Activated CD8-positive, alpha-beta T cell treated with anti-CD3 and anti-CD28 coated beads, Interleukin-2, amount 10 ng/mL, durations not matched to agents 7 days and 5 days (primary cell): ENCODE measurements around the gene FAR2. TPM values are rescaled to one million over a fixed set of nuclear protein-coding genes. Genes with fewer than 3 reads are reported as not detected.
"Not testable (repeated sequence)": the region's sequence is repeated elsewhere in the genome, so short reads cannot be mapped to it uniquely, and the experiment has no call there.

Experiments
- ATAC-seq: fragments of 150-1000 bp; cut with Tn5 transposase; one replicate; pipeline ENCODE4 v1.10.0; 2021; ENCODE audit warnings: moderate library complexity
- CTCF ChIA-PET: fragments of 350-600 bp; sonication (Branson Sonifier 250); formaldehyde crosslinking; loops from one replicate; lab custom pipeline; 2021; ENCODE audit warnings: antibody characterized with exemption; lab: Charles Lee
- POLR2A ChIA-PET: fragments of 350-600 bp; sonication (Branson Sonifier 250); formaldehyde crosslinking; loops from one replicate; lab custom pipeline; 2021; ENCODE audit warnings: antibody characterized with exemption; lab: Charles Lee
- DNase-seq: peaks from one replicate; pipeline ENCODE4 v3.0.0-alpha.2; 2020
- H3K27ac Mint-ChIP-seq: one replicate; pipeline ENCODE4 v1.8.0; 2021; ENCODE audit warnings: mild to moderate bottlenecking, mixed read lengths
- H3K27me3 Mint-ChIP-seq: one replicate; pipeline ENCODE4 v1.8.0; 2021; ENCODE audit warnings: low read depth, mixed read lengths
- H3K36me3 Mint-ChIP-seq: one replicate; pipeline ENCODE4 v1.8.0; 2021; ENCODE audit warnings: low read depth, mixed read lengths
- H3K4me1 Mint-ChIP-seq: one replicate; pipeline ENCODE4 v1.8.0; 2021; ENCODE audit warnings: low read depth, mixed read lengths
- H3K4me3 Mint-ChIP-seq: one replicate; pipeline ENCODE4 v1.8.0; 2021; ENCODE audit warnings: mild to moderate bottlenecking, mixed read lengths
- H3K9me3 Mint-ChIP-seq: one replicate; pipeline ENCODE4 v1.8.0; 2022; ENCODE audit warnings: mixed read lengths; ENCODE audit not compliant: insufficient read depth
- total RNA-seq, 2 experiments: library from RNA; stranded (reverse); gene quantifications; one replicate each; pipeline ENCODE4 v1.2.3, GENCODE V29; 2021

The FAR2 gene
- total RNA-seq, 2 experiments from 2014 or later = 16.7 to 20.8 TPM

GRCh38 chr12:29374012-29374411 is 224.9 kb downstream of the FAR2 start:
- H3K27ac Mint-ChIP-seq = no peak overlapping the region
- no peaks in the 10 kb centered on the region for H3K9me3 Mint-ChIP-seq
- ChIA-PET CTCF (no interaction called here), POLR2A (no interaction called here)
- DNase-seq (no peak), ATAC-seq (no peak)
- H3K4me1 Mint-ChIP-seq = peaks cover 10% of the 10 kb centered on the region
- no peaks in the 10 kb centered on the region for H3K27me3 Mint-ChIP-seq
- no peak overlapping the region for H3K4me3 Mint-ChIP-seq
- peaks cover 21% of the 10 kb centered on the region for H3K36me3 Mint-ChIP-seq

GRCh38 chr12:29374913-29375312 is 225.8 kb downstream of the FAR2 start:
- Mint-ChIP-seq H3K36me3 (peaks cover 18% of the 10 kb centered on the region), H3K9me3 (no peaks in the 10 kb centered on the region), H3K27ac (no peak overlapping the region), H3K4me3 (no peak overlapping the region), H3K27me3 (no peaks in the 10 kb centered on the region), H3K4me1 (peaks cover 19% of the 10 kb centered on the region)
- CTCF ChIA-PET = interaction anchor here (1.5 kb wide), 1 partner anchor 57 kb away, joined by 5 read pairs; no protein-coding TSS in a partner anchor
- POLR2A ChIA-PET = no interaction called here
- DNase-seq (no peak), ATAC-seq (no peak)

DNA sequence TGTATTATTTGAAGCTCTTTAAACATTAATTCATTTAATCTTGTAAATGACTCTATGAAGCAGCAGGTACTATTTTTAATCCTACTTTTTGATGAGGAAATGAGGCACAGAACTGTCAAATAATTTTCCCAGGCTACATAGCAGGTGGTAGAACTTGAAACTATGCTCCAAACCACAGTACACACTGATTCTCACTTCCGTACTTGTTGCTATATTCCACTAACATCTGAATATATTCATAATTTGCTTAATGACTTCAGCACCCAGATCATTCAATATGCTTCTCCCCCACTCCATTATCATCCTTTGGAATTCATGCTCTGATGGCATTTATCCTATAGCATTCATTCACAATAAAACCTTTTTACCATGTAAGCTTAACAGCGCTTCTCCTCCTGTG is 227.0 kb downstream of the FAR2 start:
- H3K27ac Mint-ChIP-seq = no peak overlapping the region
- ChIA-PET POLR2A (no interaction called here), CTCF (interaction anchor here (0.6 to 1.5 kb wide), 2 partner anchors 7 to 58 kb away, joined by 3 to 5 read pairs; no protein-coding TSS in a partner anchor)
- H3K4me3 Mint-ChIP-seq = no peak overlapping the region
- no peaks in the 10 kb centered on the region for H3K9me3 Mint-ChIP-seq
- no peak for ATAC-seq
- peaks cover 16% of the 10 kb centered on the region for H3K36me3 Mint-ChIP-seq
- H3K27me3 Mint-ChIP-seq = no peaks in the 10 kb centered on the region
- peaks cover 21% of the 10 kb centered on the region for H3K4me1 Mint-ChIP-seq
- DNase-seq = no peak

- peak within 1 kb of the TSS; percentile 85 for H3K4me3 Mint-ChIP-seq
- H3K4me1 Mint-ChIP-seq = peaks cover 30% of the 10 kb centered on the region
- no peaks in the 10 kb centered on the region for H3K27me3 Mint-ChIP-seq
- H3K27ac Mint-ChIP-seq = peak within 1 kb of the TSS; percentile 89
- POLR2A ChIA-PET = interaction anchor here (1.0 to 1.4 kb wide), 3 partner anchors 10 to 277 kb away, joined by 3 to 7 read pairs (median 3); no protein-coding TSS in a partner anchor
- peaks cover 14% of the 10 kb centered on the region for H3K36me3 Mint-ChIP-seq
- peak; percentile 96 for ATAC-seq
- H3K9me3 Mint-ChIP-seq = no peaks in the 10 kb centered on the region
- CTCF ChIA-PET = interaction anchor here (0.7 to 1.4 kb wide), 4 partner anchors 16 to 48 kb away, joined by 3 to 5 read pairs (median 4); no protein-coding TSS in a partner anchor
- peak; percentile 95 for DNase-seq
Observed at GRCh38 chr12:29380536-29381523, 231.8 kb downstream of the FAR2 start, which contains the start of gene ERGIC2. TSS of gene ERGIC2 (minus strand) at chr12:29381172. CDS start at chr12:29371633, 9,539 bp downstream.

- CTCF ChIA-PET = no interaction called here
- Mint-ChIP-seq H3K4me1 (peaks cover 26% of the 10 kb centered on the region), H3K9me3 (no peaks in the 10 kb centered on the region), H3K27me3 (no peaks in the 10 kb centered on the region), H3K36me3 (peaks cover 6% of the 10 kb centered on the region), H3K4me3 (no peak overlapping the region), H3K27ac (no peak overlapping the region)
- no peak for DNase-seq
- no peak for ATAC-seq
- POLR2A ChIA-PET = no interaction called here
Observed at GRCh38 chr12:29382251-29382650, 233.2 kb downstream of the FAR2 start.

DNA sequence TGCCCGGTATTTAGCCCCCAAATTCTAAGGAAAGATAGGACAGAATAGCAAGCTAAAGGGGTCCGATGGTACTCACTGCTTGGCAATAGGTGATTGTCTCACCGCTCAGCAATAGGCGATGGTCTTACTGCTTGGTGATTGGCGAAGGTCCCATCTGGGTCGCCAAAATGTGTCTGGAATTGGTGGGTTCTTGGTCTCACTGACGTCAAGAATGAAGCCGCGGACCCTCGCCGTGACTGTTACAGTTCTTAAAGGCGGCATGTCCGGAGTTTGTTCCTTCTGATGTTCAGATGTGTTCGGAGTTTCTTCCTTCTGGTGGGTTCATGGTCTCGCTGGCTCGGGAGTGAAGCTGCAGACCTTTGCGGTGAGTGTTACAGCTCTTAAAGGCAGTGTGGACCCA is 236.1 kb downstream of the FAR2 start:
- DNase-seq, POLR2A ChIA-PET, ATAC-seq, H3K4me3 Mint-ChIP-seq, H3K27me3 Mint-ChIP-seq, H3K36me3 Mint-ChIP-seq, H3K27ac Mint-ChIP-seq, H3K9me3 Mint-ChIP-seq, CTCF ChIA-PET: not testable (repeated sequence)
- peaks cover 14% of the 10 kb centered on the region for H3K4me1 Mint-ChIP-seq

Other genes with a start within 250 kb of the FAR2 start
- 10 to 100 TPM; 55.6 to 63.7 TPM for gene ERGIC2, start 231.9 kb downstream of the FAR2 start, total RNA-seq